HCT116 (cell line): ENCODE data around the gene RBM19. TPM values are rescaled to one million over a fixed set of nuclear protein-coding genes. Genes with fewer than 3 reads are reported as not detected.

Experiments used
- ATAC-seq: fragments of 200-7000 bp; cut with Tn5 transposase; 2 replicates; pipeline ENCODE4 v1.9.1; 2020; ENCODE audit warnings: mild to moderate bottlenecking, moderate library complexity
- BruUV-seq: library from RNA; stranded (reverse); fragments of 400-500 nt; replicated peaks from 2 replicates; lab custom pipeline; 2021; lab: Mats Ljungman, UMichigan
- CTCF ChIA-PET: fragments of 300-600 bp; sonication (Branson Sonifier 250); formaldehyde crosslinking; loops from one replicate; lab custom pipeline; 2021; ENCODE audit warnings: antibody characterized with exemption; lab: Charles Lee
- POLR2A ChIA-PET: fragments of 300-600, 350-600 bp; sonication (Branson Sonifier 250); formaldehyde crosslinking; loops from one replicate; lab custom pipeline; 2021; ENCODE audit warnings: antibody characterized with exemption; lab: Charles Lee
- RAD21 ChIA-PET, 2 experiments: fragments of 300-600 bp; sonication (Branson Sonifier 250); formaldehyde crosslinking; loops; one replicate each; lab custom pipeline; 2023; ENCODE audit warnings: low total read pairs in 2 of 2; ENCODE audit not compliant: uncharacterized antibody in 2 of 2, unreplicated experiment in 2 of 2, low non-redundant PET in 1 of 2; lab: Charles Lee
- DNase-seq: peaks from one replicate; pipeline ENCODE4 v3.0.0-alpha.2; 2010; ENCODE audit warnings: low read depth, low spot score
- H2AFZ ChIP-seq: fragments of 200-600 bp; shearing (Covaris generic), sonication (generic); 2 replicates; pipeline ENCODE4 v1.6.1; 2017; ENCODE audit warnings: low read depth, mixed run types, mixed read lengths, antibody characterized with exemption, low read length; ENCODE audit not compliant: poor library complexity, severe bottlenecking
- H3K27ac ChIP-seq: 2 replicates; pipeline ENCODE4 v1.5.1; 2012; ENCODE audit warnings: low read depth, low read length
- H3K27me3 ChIP-seq: fragments of 200-600 bp; sonication (generic); 2 replicates; pipeline ENCODE4 v1.6.1; 2016; ENCODE audit warnings: mixed run types, low read length, mixed read lengths; ENCODE audit not compliant: insufficient read depth
- H3K36me3 ChIP-seq, 2 experiments: fragments of 200-500 bp in 1 of 2; fragments of 200-600 bp in 1 of 2; sonication (Bioruptor generic) in 1 of 2; sonication (generic) in 1 of 2; 2 replicates each; pipeline versions ENCODE4 v1.5.1 to v1.6.1; 2014 to 2016; ENCODE audit warnings: low read length in 2 of 2, inconsistent platforms in 1 of 2, mixed read lengths in 1 of 2, mixed run types in 1 of 2; ENCODE audit not compliant: insufficient read depth in 2 of 2, control insufficient read depth in 1 of 2
- H3K4me1 ChIP-seq, 2 experiments: fragments of 200-600 bp in 1 of 2; sonication (generic) in 1 of 2; 2 replicates each; pipeline versions ENCODE4 v1.5.1 to v1.6.1; 2012 to 2017; ENCODE audit warnings: low read length in 2 of 2, inconsistent platforms in 1 of 2, mild to moderate bottlenecking in 1 of 2, mixed read lengths in 1 of 2, mixed run types in 1 of 2, moderate library complexity in 1 of 2; ENCODE audit not compliant: insufficient read depth in 2 of 2, control insufficient read depth in 1 of 2
- H3K4me2 ChIP-seq: fragments of 200-600 bp; sonication (generic); 2 replicates; pipeline ENCODE4 v1.6.1; 2017; ENCODE audit warnings: mixed run types, low read length, mixed read lengths
- H3K4me3 ChIP-seq, 2 experiments: fragments of 200-600 bp in 1 of 2; sonication (generic) in 1 of 2; replicated peaks in 1 of 2; 2 replicates each; pipeline ENCODE4 v1.5.1; 2011 to 2016; ENCODE audit warnings: low read length in 2 of 2, control low read depth in 1 of 2, low read depth in 1 of 2, mild to moderate bottlenecking in 1 of 2, mixed read lengths in 1 of 2, mixed run types in 1 of 2
- H3K79me2 ChIP-seq: fragments of 200-600 bp; sonication (generic); 2 replicates; pipeline ENCODE4 v1.6.1; 2017; ENCODE audit warnings: mild to moderate bottlenecking, mixed run types, low read length, moderate library complexity, mixed read lengths; ENCODE audit not compliant: insufficient read depth
- H3K9ac ChIP-seq: fragments of 200-600 bp; sonication (generic); 2 replicates; pipeline ENCODE4 v1.6.1; 2016; ENCODE audit warnings: low read length, mixed read lengths
- H3K9me2 ChIP-seq: fragments of 200-600 bp; sonication (generic), shearing (Covaris generic); 2 replicates; pipeline ENCODE4 v1.6.1; 2017; ENCODE audit warnings: mixed run types, mild to moderate bottlenecking, moderate library complexity; ENCODE audit not compliant: insufficient read depth
- H3K9me3 ChIP-seq, 2 experiments: fragments of 200-500 bp in 1 of 2; fragments of 200-600 bp in 1 of 2; sonication (Bioruptor generic) in 1 of 2; sonication (generic) in 1 of 2; 2 replicates each; pipeline ENCODE4 v1.6.1; 2014 to 2017; ENCODE audit warnings: low read length in 2 of 2, mixed read lengths in 2 of 2, inconsistent platforms in 1 of 2, low read depth in 1 of 2, mild to moderate bottlenecking in 1 of 2, mixed run types in 1 of 2, moderate library complexity in 1 of 2; ENCODE audit not compliant: control insufficient read depth in 1 of 2, insufficient read depth in 1 of 2
- H4K20me1 ChIP-seq: fragments of 200-600 bp; sonication (generic), shearing (Covaris generic); 2 replicates; pipeline ENCODE4 v1.6.1; 2017; ENCODE audit warnings: mixed run types, mild to moderate bottlenecking, moderate library complexity; ENCODE audit not compliant: insufficient read depth
- CEBPB ChIP-seq: IDR thresholded peaks from 2 replicates; pipeline ENCODE4 v1.6.1; 2012; ENCODE audit warnings: low read depth
- CTCF ChIP-seq, 3 experiments: fragments of 200-600 bp in 1 of 3; sonication (generic) in 1 of 3; IDR thresholded peaks in 2 of 3; conservative IDR thresholded peaks in 1 of 3; 2 replicates each; pipeline ENCODE4 v1.5.1; 2012 to 2017; ENCODE audit warnings: low read depth in 2 of 3, low read length in 2 of 3, antibody characterized with exemption in 1 of 3, borderline replicate concordance in 1 of 3, control low read depth in 1 of 3, mild to moderate bottlenecking in 1 of 3, mixed read lengths in 1 of 3, mixed run types in 1 of 3, moderate library complexity in 1 of 3; ENCODE audit not compliant: insufficient read depth in 1 of 3
- EGR1 ChIP-seq: IDR thresholded peaks from 2 replicates; pipeline ENCODE4 v1.6.1; 2012; ENCODE audit warnings: low read depth
- ELF1 ChIP-seq: IDR thresholded peaks from 2 replicates; pipeline ENCODE4 v1.6.1; 2012; ENCODE audit warnings: low read depth, borderline replicate concordance
- EZH2 ChIP-seq: fragments of 200-600 bp; sonication (generic); IDR thresholded peaks from 2 replicates; pipeline ENCODE4 v1.6.1; 2017; ENCODE audit warnings: antibody characterized with exemption, mixed run types
- EZH2phosphoT487 ChIP-seq: fragments of 200-600 bp; IDR thresholded peaks from 2 replicates; pipeline ENCODE4 v1.6.1; 2018; ENCODE audit warnings: antibody characterized with exemption, borderline replicate concordance
- FOSL1 ChIP-seq: IDR thresholded peaks from 2 replicates; pipeline ENCODE4 v1.6.1; 2012; ENCODE audit warnings: low read depth
- POLR2A ChIP-seq: IDR thresholded peaks from 2 replicates; pipeline ENCODE4 v1.7.0; 2011; ENCODE audit warnings: borderline replicate concordance; ENCODE audit not compliant: insufficient read depth, insufficient read length; ENCODE audit errors: extremely low read depth
- POLR2AphosphoS5 ChIP-seq: IDR thresholded peaks from 2 replicates; pipeline ENCODE4 v1.6.1; 2011; ENCODE audit warnings: mild to moderate bottlenecking, low read depth, low read length, moderate library complexity
- RAD21 ChIP-seq: IDR thresholded peaks from 2 replicates; pipeline ENCODE4 v1.6.1; 2012; ENCODE audit warnings: low read depth, mild to moderate bottlenecking
- REST ChIP-seq: IDR thresholded peaks from 2 replicates; pipeline ENCODE4 v1.6.1; 2012; ENCODE audit warnings: low read depth
- SIN3A ChIP-seq: IDR thresholded peaks from 2 replicates; pipeline ENCODE4 v1.6.1; 2012; ENCODE audit warnings: low read depth
- SP1 ChIP-seq: IDR thresholded peaks from 2 replicates; pipeline ENCODE4 v1.6.1; 2012; ENCODE audit warnings: low read depth
- SRF ChIP-seq: IDR thresholded peaks from 2 replicates; pipeline ENCODE4 v1.6.1; 2012; ENCODE audit warnings: low read depth
- TCF7L2 ChIP-seq: IDR thresholded peaks from 2 replicates; pipeline ENCODE4 v1.7.0; 2011; ENCODE audit warnings: borderline replicate concordance, inconsistent platforms; ENCODE audit not compliant: insufficient read depth, insufficient read length; ENCODE audit errors: extremely low read depth
- YY1 ChIP-seq: IDR thresholded peaks from 2 replicates; pipeline ENCODE4 v1.6.1; 2011; ENCODE audit warnings: low read length, low read depth, moderate library complexity, mild to moderate bottlenecking; ENCODE audit not compliant: insufficient replicate concordance; ENCODE audit errors: extremely low read depth
- ZFX ChIP-seq: fragments of 450-650 bp; IDR thresholded peaks from 2 replicates; pipeline ENCODE4 v1.6.1; 2017
- ZNF274 ChIP-seq: fragments of 200-500 bp; sonication (Bioruptor generic); IDR thresholded peaks from 2 replicates; pipeline ENCODE4 v1.6.1; 2014; ENCODE audit warnings: mild to moderate bottlenecking, low read depth, low read length, inconsistent platforms
- intact Hi-C: fragments of 100-400 bp; cut with micrococcal nuclease; formaldehyde crosslinking; loops from 2 replicates; pipeline ENCODE4 v1.10.0; 2022
- total RNA-seq: library from RNA; stranded (reverse); gene quantifications from one replicate; pipeline ENCODE4 v1.2.1, GENCODE V29; 2021; ENCODE audit not compliant: unreplicated experiment

The RBM19 gene
- total RNA-seq, 1 experiment from 2014 or later = 30.7 TPM

GRCh38 chr12:113833422-113833821 is 132.7 kb downstream of the RBM19 start:
- H3K36me3 ChIP-seq = no peaks in the 10 kb centered on the region
- no peaks in the 10 kb centered on the region for H3K4me1 ChIP-seq
- intact Hi-C loops = no loop called here
- ATAC-seq (no peak), DNase-seq (no peak)
- H3K79me2 ChIP-seq = no peaks in the 10 kb centered on the region
- H4K20me1 ChIP-seq = no peaks in the 10 kb centered on the region
- CTCF ChIA-PET = no interaction called here
- H3K9me2 ChIP-seq = no peaks in the 10 kb centered on the region
- H3K4me2 ChIP-seq = no peak overlapping the region
- H3K4me3 ChIP-seq = no peak overlapping the region
- RAD21 ChIA-PET = no interaction called here
- no TSS peak for BruUV-seq
- POLR2A ChIA-PET = no interaction called here
- no peaks in the 10 kb centered on the region for H3K27me3 ChIP-seq
- H3K27ac ChIP-seq = no peak overlapping the region
- no peak for TF ChIP-seq RAD21
- no peak for TF ChIP-seq YY1
- TF ChIP-seq EZH2 = no peak
- no peak for TF ChIP-seq CEBPB
- no peak for TF ChIP-seq ZFX
- TF ChIP-seq ZNF274 = no peak
- TF ChIP-seq POLR2A = no peak
- no peak for TF ChIP-seq SRF
- H3K9ac ChIP-seq = no peak overlapping the region
- H3K9me3 ChIP-seq = no peaks in the 10 kb centered on the region
- no peak overlapping the region for H2AFZ ChIP-seq

GRCh38 chr12:113831476-113831875 is 134.6 kb downstream of the RBM19 start:
- BruUV-seq = no TSS peak
- Histone ChIP-seq H3K9ac (no peak overlapping the region), H3K4me1 (no peaks in the 10 kb centered on the region), H3K79me2 (no peaks in the 10 kb centered on the region), H3K4me3 (no peak overlapping the region), H3K27me3 (no peaks in the 10 kb centered on the region), H3K27ac (no peak overlapping the region), H3K4me2 (no peak overlapping the region), H2AFZ (no peak overlapping the region), H3K9me2 (no peaks in the 10 kb centered on the region), H3K36me3 (no peaks in the 10 kb centered on the region), H3K9me3 (no peaks in the 10 kb centered on the region), H4K20me1 (no peaks in the 10 kb centered on the region)
- intact Hi-C loops = no loop called here
- RAD21 ChIA-PET = no interaction called here
- ATAC-seq (no peak), DNase-seq (no peak)
- POLR2A ChIA-PET = no interaction called here
- CTCF ChIA-PET = no interaction called here
- no peak for TF ChIP-seq EZH2phosphoT487
- TF ChIP-seq REST = no peak
- TF ChIP-seq SIN3A = no peak
- no peak for TF ChIP-seq EGR1
- TF ChIP-seq FOSL1 = no peak
- no peak for TF ChIP-seq SRF
- TF ChIP-seq CTCF (IDR thresholded peaks at IDR 0.05 in 2 of 3, conservative IDR thresholded peaks at IDR 0.05 in 1 of 3; ENCODE audit: borderline replicate concordance in 1 of 3, insufficient read depth in 1 of 3, low read depth in 2 of 3, low read length in 2 of 3) = no peak
- no peak for TF ChIP-seq POLR2A
- TF ChIP-seq POLR2AphosphoS5 = no peak
- no peak for TF ChIP-seq CEBPB
- TF ChIP-seq EZH2 = no peak
- TF ChIP-seq TCF7L2 = no peak
- TF ChIP-seq ELF1 = no peak
- TF ChIP-seq SP1 = no peak
